Right lobe of liver (tissue), 6 donors: ENCODE measurements around the gene RAB25. TPM values are rescaled to one million over a fixed set of nuclear protein-coding genes. Genes with fewer than 3 reads are reported as not detected.

ENCODE experiments used
- ATAC-seq, 4 donors: fragments of 200-7000 bp; cut with Tn5 transposase; one replicate each; pipeline ENCODE4 v1.9.1; 2020; ENCODE audit warnings: mild to moderate bottlenecking in 4 of 4, moderate library complexity in 4 of 4
- DNase-seq, 3 donors: peaks; one replicate each; pipeline ENCODE4 v3.0.0-alpha.2; 2020
- H3K27ac ChIP-seq, 3 donors: fragments of 200-600 bp; one replicate each; pipeline ENCODE4 v1.8.0; 2022
- H3K27me3 ChIP-seq, 2 donors: fragments of 200-600 bp; one replicate each; pipeline ENCODE4 v1.8.0; 2022
- H3K36me3 ChIP-seq, 4 donors: fragments of 200-600 bp; sonication (generic) in 1 of 4; one replicate each; pipeline versions ENCODE4 v1.5.1 to v1.8.0; 2017 to 2022; ENCODE audit warnings: control low read depth in 1 of 4
- H3K4me1 ChIP-seq, 4 donors: fragments of 200-600 bp; sonication (generic) in 1 of 4; one replicate each; pipeline versions ENCODE4 v1.5.1 to v1.8.0; 2017 to 2022; ENCODE audit warnings: control low read depth in 1 of 4
- H3K4me3 ChIP-seq, 3 donors: fragments of 200-600 bp; one replicate each; pipeline ENCODE4 v1.8.0; 2022
- H3K9me3 ChIP-seq, 4 donors: fragments of 200-600 bp; sonication (generic) in 1 of 4; one replicate each; pipeline versions ENCODE4 v1.5.1 to v1.8.0; 2017 to 2022; ENCODE audit warnings: control low read depth in 1 of 4
- POLR2A ChIP-seq: fragments of 450-650 bp; IDR thresholded peaks from one replicate; pipeline ENCODE4 v1.6.1; 2017; ENCODE audit warnings: antibody characterized with exemption, mild to moderate bottlenecking
- WGBS: methylation state at CpG from one replicate; pipeline ENCODE4 v1.1.6; 2018; ENCODE audit warnings: low coverage, low lambda C conversion rate; ENCODE audit not compliant: insufficient coverage; ENCODE audit errors: missing lambda C conversion rate; 5-methylcytosine and 5-hydroxymethylcytosine counted together
- intact Hi-C, 2 donors: fragments of 100-400 bp; cut with DNase I; formaldehyde crosslinking; loops; one replicate each; pipeline versions ENCODE4 v1.11.2 to v1.14.1; 2022
- total RNA-seq, 6 experiments: library from RNA; depleted of rRNA in 2 of 6; stranded (reverse); fragments of >200 nt in 2 of 6; fragmentation: NEBNext Ultra II Directional in 3 of 6; extraction: Animal tissue kit (Norgen Biotek cat#: 25700) in 3 of 6; gene quantifications; one replicate each; pipeline versions ENCODE4 v1.1.0 to v1.2.4, GENCODE V29; 2016 to 2023
- TF ChIP-seq, protein P1 (sequence below), 4 donors: fragments of 200-600 bp in 3 of 4; fragments of 450-650 bp in 1 of 4; IDR thresholded peaks; one replicate each; pipeline versions ENCODE4 v1.5.1 to v1.8.0; 2016 to 2022; ENCODE audit warnings: antibody characterized with exemption in 4 of 4, mild to moderate bottlenecking in 2 of 4
- donor health status: DM: no; HTN: yes; CAD: no.
- donor health status: DM: no; HTN: no; CAD: no.
- donor health status: DM: no; HTN: no; CAD: no.
- donor health status: DM: no; HTN: yes; CAD: no.
- donor health status: DM: no; HTN: yes; CAD: no.

The RAB25 gene
- total RNA-seq, 6 experiments from 2014 or later: 0.40 to 3.2 (median 0.77) TPM

DNA sequence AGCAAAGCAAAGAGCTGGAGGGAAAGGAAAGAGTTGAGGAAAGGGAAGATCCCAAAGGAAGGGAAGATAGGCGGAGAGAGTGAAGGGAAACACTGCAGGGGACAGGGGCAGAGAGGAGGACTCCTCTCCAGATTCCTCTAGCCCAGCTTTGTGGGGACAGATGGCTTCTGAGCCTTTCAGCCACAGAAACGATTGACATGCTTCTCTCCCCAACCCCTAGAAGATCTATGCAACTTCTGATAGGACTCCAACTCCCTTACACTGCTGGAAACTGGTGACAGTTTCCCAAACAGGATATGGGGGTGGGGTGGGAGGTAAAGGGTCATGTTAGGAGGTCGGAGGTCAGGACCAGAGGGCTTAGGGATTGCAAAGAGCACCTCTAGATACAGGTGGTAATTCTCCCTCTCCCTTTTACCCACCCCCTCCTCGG lies 14.8 kb downstream of the RAB25 start:
- 20% methylated on average over 4 of the region's 4 CpGs for WGBS
- intact Hi-C loops: no loop called here

DNA sequence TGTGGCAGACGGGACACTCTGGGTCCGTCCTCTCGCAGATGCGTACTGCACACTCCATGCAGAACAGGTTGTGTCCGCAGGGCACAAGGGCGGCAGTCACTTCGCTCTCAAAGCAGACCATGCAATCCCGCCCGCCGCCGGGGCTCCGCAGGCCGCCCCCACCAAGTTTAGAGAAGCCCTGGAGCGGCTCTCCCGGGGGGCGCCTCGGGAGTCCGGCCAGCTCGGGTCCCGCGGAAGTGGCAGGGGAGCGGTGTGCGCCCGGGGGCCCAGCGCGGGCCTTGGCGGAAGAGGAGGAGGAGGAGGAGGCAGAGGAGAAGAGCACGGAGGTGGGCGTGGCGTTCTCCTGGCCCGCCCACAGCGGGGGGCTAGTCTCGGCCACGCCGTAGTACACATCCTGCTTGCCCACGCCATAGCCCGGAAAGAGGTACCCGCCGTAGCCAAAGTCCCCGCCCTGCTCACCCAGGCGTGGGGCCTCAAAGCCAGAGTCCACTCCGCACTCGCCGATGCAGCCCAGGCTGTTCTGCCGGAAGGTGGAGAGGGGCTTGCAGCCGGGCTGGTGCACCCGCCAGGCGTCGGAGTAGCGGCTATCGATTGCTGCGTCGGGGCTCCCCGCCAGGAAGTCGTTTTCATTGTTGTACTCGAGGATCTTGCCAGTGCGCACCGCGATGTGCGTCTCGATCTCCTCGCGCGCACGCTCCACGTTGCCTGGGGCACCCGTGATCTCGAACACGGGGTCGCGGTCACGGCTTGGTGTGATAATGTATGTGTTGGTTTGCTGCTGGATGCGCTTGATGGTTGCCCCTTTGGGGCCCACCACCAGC lies 15.9 kb downstream of the RAB25 start:
- Histone ChIP-seq H3K36me3 (no peaks in the 10 kb centered on the region), H3K4me3 (peak overlapping the region; percentile 74 to 79 (median 76)), H3K27me3 (no peaks in the 10 kb centered on the region), H3K4me1 (peaks cover 0 to 25% (median 3%) of the 10 kb centered on the region in 4 donors), H3K27ac (peak overlapping the region; percentile 32 to 67 (median 47)), H3K9me3 (no peaks in the 10 kb centered on the region)
- DNase-seq (peak; percentile 78 to 86 (median 82)), ATAC-seq (peak; percentile 78 to 90 (median 86))
- no CpG with 5 or more reads among the region's 73 CpGs for WGBS
- TF ChIP-seq, protein P1, sequence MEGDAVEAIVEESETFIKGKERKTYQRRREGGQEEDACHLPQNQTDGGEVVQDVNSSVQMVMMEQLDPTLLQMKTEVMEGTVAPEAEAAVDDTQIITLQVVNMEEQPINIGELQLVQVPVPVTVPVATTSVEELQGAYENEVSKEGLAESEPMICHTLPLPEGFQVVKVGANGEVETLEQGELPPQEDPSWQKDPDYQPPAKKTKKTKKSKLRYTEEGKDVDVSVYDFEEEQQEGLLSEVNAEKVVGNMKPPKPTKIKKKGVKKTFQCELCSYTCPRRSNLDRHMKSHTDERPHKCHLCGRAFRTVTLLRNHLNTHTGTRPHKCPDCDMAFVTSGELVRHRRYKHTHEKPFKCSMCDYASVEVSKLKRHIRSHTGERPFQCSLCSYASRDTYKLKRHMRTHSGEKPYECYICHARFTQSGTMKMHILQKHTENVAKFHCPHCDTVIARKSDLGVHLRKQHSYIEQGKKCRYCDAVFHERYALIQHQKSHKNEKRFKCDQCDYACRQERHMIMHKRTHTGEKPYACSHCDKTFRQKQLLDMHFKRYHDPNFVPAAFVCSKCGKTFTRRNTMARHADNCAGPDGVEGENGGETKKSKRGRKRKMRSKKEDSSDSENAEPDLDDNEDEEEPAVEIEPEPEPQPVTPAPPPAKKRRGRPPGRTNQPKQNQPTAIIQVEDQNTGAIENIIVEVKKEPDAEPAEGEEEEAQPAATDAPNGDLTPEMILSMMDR (IDR thresholded peaks at IDR 0.05): peak in 1 of 4 donors; percentile 3
- TF ChIP-seq POLR2A: peak; percentile 91
- intact Hi-C loops: no loop called here

More for the DNA sequence above, 14.8 kb downstream of the RAB25 start:
- ATAC-seq (peak; percentile 46 to 57 (median 50)), DNase-seq (peak in 1 of 3 donors; percentile 60)
- peak overlapping the region; percentile 32 to 67 (median 47) for H3K27ac ChIP-seq
- peak overlapping the region; percentile 74 to 79 (median 76) for H3K4me3 ChIP-seq
- TF ChIP-seq, protein P1 (IDR thresholded peaks at IDR 0.05): no peak
- TF ChIP-seq POLR2A: peak; percentile 85
- H3K27me3 ChIP-seq: no peaks in the 10 kb centered on the region
- H3K36me3 ChIP-seq: no peaks in the 10 kb centered on the region
- peaks cover 0 to 25% (median 4%) of the 10 kb centered on the region in 4 donors for H3K4me1 ChIP-seq
- H3K9me3 ChIP-seq: no peaks in the 10 kb centered on the region

DNA sequence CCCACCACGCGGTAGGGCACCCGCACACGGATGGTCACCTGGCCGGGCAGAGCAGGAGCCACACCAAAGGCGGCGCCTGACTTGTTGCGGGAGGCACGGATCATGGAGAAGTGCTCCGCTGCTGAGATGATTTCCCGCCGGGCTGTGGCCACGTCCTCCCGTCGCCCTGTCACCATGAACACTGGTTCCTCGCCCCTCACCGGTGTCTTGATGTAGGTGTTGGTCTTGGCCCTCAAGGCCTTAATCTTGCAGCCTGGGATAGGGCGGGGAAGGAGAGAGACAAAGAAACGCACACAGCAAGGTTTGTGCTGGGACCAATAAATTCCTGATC lies 16.4 kb downstream of the RAB25 start:
- H3K36me3 ChIP-seq: no peaks in the 10 kb centered on the region
- intact Hi-C loops: no loop called here
- H3K4me1 ChIP-seq: peaks cover 0 to 25% (median 3%) of the 10 kb centered on the region in 4 donors
- peak overlapping the region in 2 of 3 donors; percentile 76 to 79 for H3K4me3 ChIP-seq
- WGBS: 94% methylated on average over 2 of the region's 19 CpGs
- ATAC-seq: no peak
- no peaks in the 10 kb centered on the region for H3K27me3 ChIP-seq
- no peak for DNase-seq
- H3K27ac ChIP-seq: peak overlapping the region in 2 of 3 donors; percentile 43 to 67
- no peaks in the 10 kb centered on the region for H3K9me3 ChIP-seq
- TF ChIP-seq, protein P1 (IDR thresholded peaks at IDR 0.05): no peak

DNA sequence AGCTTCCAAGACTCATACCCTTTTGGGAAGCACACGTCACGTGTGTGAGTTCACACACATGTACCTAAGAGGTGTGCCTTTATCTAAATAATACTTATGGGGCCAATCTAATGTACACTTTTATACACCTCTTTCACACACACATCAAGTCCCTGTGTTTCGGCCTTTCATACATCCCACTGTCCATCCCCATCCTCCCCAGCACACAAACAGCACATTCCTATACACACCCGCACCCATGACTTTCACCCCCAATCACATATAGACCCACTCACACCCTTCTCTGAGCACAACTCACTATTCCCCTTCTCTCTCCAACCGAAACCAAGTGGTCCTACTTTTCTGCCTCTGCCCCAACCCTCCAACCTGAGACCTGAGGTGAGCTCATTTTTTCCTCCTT lies 17.8 kb downstream of the RAB25 start:
- ATAC-seq (no peak), DNase-seq (no peak)
- Histone ChIP-seq H3K4me3 (no peak overlapping the region), H3K27ac (no peak overlapping the region), H3K27me3 (no peaks in the 10 kb centered on the region), H3K4me1 (peaks cover 0 to 19% (median 3%) of the 10 kb centered on the region in 4 donors), H3K9me3 (no peaks in the 10 kb centered on the region), H3K36me3 (no peaks in the 10 kb centered on the region)
- intact Hi-C loops: no loop called here
- WGBS: 87% methylated on average over 4 of the region's 5 CpGs
- TF ChIP-seq POLR2A: no peak
- TF ChIP-seq, protein P1 (IDR thresholded peaks at IDR 0.05): no peak
